Naive thymus-derived CD4-positive, alpha-beta T cell (primary cell): ENCODE results near the gene FOXJ3. TPM values are rescaled to one million over a fixed set of nuclear protein-coding genes. Genes with fewer than 3 reads are reported as not detected.
A peak's percentile ranks its signal among the peaks of the same experiment; 100 is the strongest.

Experiments used
- ATAC-seq: fragments of 150-1000 bp; cut with Tn5 transposase; 2 replicates; pipeline ENCODE4 v1.10.0; 2021; ENCODE audit warnings: mild to moderate bottlenecking, moderate library complexity
- CTCF ChIA-PET: fragments of 350-600 bp; sonication (Branson Sonifier 250); formaldehyde crosslinking; loops from one replicate; lab custom pipeline; 2021; ENCODE audit warnings: antibody characterized with exemption; lab: Charles Lee
- POLR2A ChIA-PET: fragments of 350-600 bp; sonication (Branson Sonifier 250); formaldehyde crosslinking; loops from one replicate; lab custom pipeline; 2021; ENCODE audit warnings: antibody characterized with exemption, inconsistent platforms; lab: Charles Lee
- DNase-seq, 9 donors: peaks; one replicate each; pipeline versions ENCODE4 v3.0.0 to v3.0.0-alpha.2; 2020 to 2022; ENCODE audit warnings: mixed read lengths in 1 of 9
- H3K27ac ChIP-seq: one replicate; pipeline ENCODE4 v1.7.0; 2013; ENCODE audit warnings: mild to moderate bottlenecking, low read depth, low read length, moderate library complexity
- H3K27me3 ChIP-seq, 2 donors: one replicate each; pipeline ENCODE4 v1.7.0; 2013; ENCODE audit warnings: low read length in 2 of 2, mild to moderate bottlenecking in 2 of 2, moderate library complexity in 2 of 2; ENCODE audit not compliant: control insufficient read depth in 2 of 2, insufficient read depth in 2 of 2
- H3K36me3 ChIP-seq, 3 experiments: 1 replicate in 2 of 3; 2 replicates in 1 of 3; pipeline ENCODE4 v1.7.0; 2013; ENCODE audit warnings: low read length in 3 of 3, mild to moderate bottlenecking in 3 of 3, moderate library complexity in 1 of 3; ENCODE audit not compliant: insufficient read depth in 3 of 3, control insufficient read depth in 2 of 3
- H3K4me1 ChIP-seq, 2 donors: one replicate each; pipeline ENCODE4 v1.7.0; 2013; ENCODE audit warnings: low read length in 2 of 2, mild to moderate bottlenecking in 2 of 2, moderate library complexity in 1 of 2; ENCODE audit not compliant: control insufficient read depth in 2 of 2, insufficient read depth in 2 of 2
- H3K4me3 ChIP-seq: 2 replicates; pipeline ENCODE4 v1.7.0; 2013; ENCODE audit warnings: mild to moderate bottlenecking, low read length
- H3K9me3 ChIP-seq, 3 experiments: 1 replicate in 2 of 3; 2 replicates in 1 of 3; pipeline ENCODE4 v1.7.0; 2013; ENCODE audit warnings: low read length in 3 of 3; ENCODE audit not compliant: control insufficient read depth in 2 of 3
- H3K27ac Mint-ChIP-seq, 9 donors: one replicate each; pipeline ENCODE4 v1.8.0; 2020 to 2022; ENCODE audit warnings: mixed read lengths in 9 of 9, mild to moderate bottlenecking in 8 of 9, moderate library complexity in 5 of 9, inconsistent platforms in 2 of 9
- H3K27me3 Mint-ChIP-seq, 5 donors: one replicate each; pipeline ENCODE4 v1.8.0; 2021 to 2022; ENCODE audit warnings: mixed read lengths in 5 of 5, mild to moderate bottlenecking in 1 of 5
- H3K36me3 Mint-ChIP-seq, 5 donors: one replicate each; pipeline ENCODE4 v1.8.0; 2020 to 2022; ENCODE audit warnings: mixed read lengths in 5 of 5, mild to moderate bottlenecking in 3 of 5, inconsistent platforms in 1 of 5
- H3K4me1 Mint-ChIP-seq, 7 donors: one replicate each; pipeline ENCODE4 v1.8.0; 2020 to 2022; ENCODE audit warnings: mixed read lengths in 7 of 7, mild to moderate bottlenecking in 3 of 7, inconsistent platforms in 1 of 7
- H3K4me3 Mint-ChIP-seq, 10 donors: one replicate each; pipeline ENCODE4 v1.8.0; 2020 to 2022; ENCODE audit warnings: mild to moderate bottlenecking in 10 of 10, mixed read lengths in 10 of 10, moderate library complexity in 6 of 10, inconsistent platforms in 2 of 10
- H3K9me3 Mint-ChIP-seq, 11 donors: one replicate each; pipeline ENCODE4 v1.8.0; 2020 to 2022; ENCODE audit warnings: mixed read lengths in 11 of 11, mild to moderate bottlenecking in 4 of 11, inconsistent platforms in 1 of 11, moderate library complexity in 1 of 11
- intact Hi-C, 2 donors: fragments of 100-400 bp; cut with micrococcal nuclease; formaldehyde crosslinking; loops; one replicate each; pipeline ENCODE4 v1.15.1; 2023
- polyA plus RNA-seq, 2 donors: library from polyadenylated mRNA; unstranded; fragments of 300-500 nt; fragmentation: Illumina TruSeq; gene quantifications; one replicate each; pipeline ENCODE4 v1.2.3, GENCODE V29; 2021
- total RNA-seq, 6 experiments: library from RNA in 5 of 6; stranded (reverse) in 5 of 6; gene quantifications; 1 replicate in 5 of 6; 2 replicates in 1 of 6; pipeline ENCODE4 v1.2.3 and lab custom pipeline; 2021 to 2026

The FOXJ3 gene
- total RNA-seq, result 10 to 100 TPM; 59.5 to 93.3 (median 76.5) TPM
- 10 to 100 TPM; 38.9 to 41.6 TPM for polyA plus RNA-seq
- total RNA-seq (lab: John Stamatoyannopoulos, UW), result 92.5 reads per million, percentile 83 among the genes with 10 or more reads in this experiment

DNA sequence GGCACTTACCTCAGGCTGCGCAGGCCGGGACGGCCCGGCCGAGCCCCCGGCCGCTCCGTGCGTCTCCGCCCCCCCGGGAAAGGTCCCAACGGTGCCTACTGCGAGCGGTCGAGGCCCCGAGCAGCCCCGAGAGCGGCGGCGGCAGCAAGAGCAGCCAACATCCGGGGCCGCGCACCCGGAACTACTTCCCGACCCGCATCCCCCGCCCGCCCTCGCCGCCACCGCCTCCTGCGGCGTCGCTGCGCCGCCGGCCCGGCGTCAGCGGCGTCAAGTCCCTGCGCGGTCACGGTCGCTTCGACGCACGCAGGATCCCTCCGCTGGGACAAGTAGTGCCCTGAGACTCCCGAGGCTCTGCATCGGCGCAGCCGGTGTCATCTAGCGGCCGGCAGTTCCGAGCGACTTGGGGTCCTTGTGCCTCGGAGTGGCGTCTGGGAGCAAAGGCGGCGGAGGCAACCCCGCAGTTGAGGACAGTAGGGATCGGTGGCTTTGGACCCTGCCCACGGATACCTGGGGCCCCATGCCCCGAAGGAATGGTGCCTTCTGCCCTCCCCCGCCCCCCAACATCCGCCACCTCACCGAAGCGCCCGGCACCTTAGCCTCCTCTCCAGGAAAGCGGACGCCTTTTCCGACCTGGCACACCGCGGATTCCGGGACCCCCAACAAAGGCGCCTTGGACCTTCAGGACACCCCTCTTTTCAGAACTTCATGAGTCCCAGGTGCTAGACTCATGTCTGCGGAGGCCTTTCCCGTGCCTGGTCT is at the start of gene FOXJ3:
FOXJ3 (minus strand) TSS at position 186 of the 759 bp plus-strand sequence. CDS start 24,142 bp downstream, outside the sequence.
- Mint-ChIP-seq H3K36me3 (peaks cover 0 to 6% (median 0%) of the 10 kb centered on the region in 5 donors), H3K27ac (peak within 1 kb of the TSS; percentile 83 to 97 (median 92)), H3K27me3 (peaks cover 0 to 3% (median 0%) of the 10 kb centered on the region in 5 donors), H3K4me3 (peak within 1 kb of the TSS; percentile 84 to 96 (median 94)), H3K9me3 (peaks cover 0 to 7% (median 0%) of the 10 kb centered on the region in 11 donors), H3K4me1 (peaks cover 42 to 65% (median 56%) of the 10 kb centered on the region in 7 donors)
- ChIA-PET CTCF (no interaction called here), POLR2A (interaction anchor here (1.4 to 2.0 kb wide), 4 partner anchors 10 to 122 kb away, joined by 4 to 8 read pairs (median 7); partner anchors contain the start of gene PPCS)
- peak within 1 kb of the TSS; percentile 90 for H3K27ac ChIP-seq
- no peaks in the 10 kb centered on the region for H3K27me3 ChIP-seq
- intact Hi-C loops, result loop anchor here (1.0 to 5.0 kb wide), 19 partner anchors 14 to 837 kb away; partner anchors contain the start of genes C1orf50 (in 2 of the 2), P3H1 (in 2 of the 2), PPCS (in 2 of the 2) and PPIH (in 2 of the 2)
- peak within 1 kb of the TSS; percentile 94 for H3K4me3 ChIP-seq
- peak; percentile 96 for ATAC-seq
- DNase-seq, result peak; percentile 83 to 93 (median 91)
- peaks cover 16 to 19% of the 10 kb centered on the region in 2 donors for H3K4me1 ChIP-seq
- H3K36me3 ChIP-seq, result peaks cover 0 to 8% (median 0%) of the 10 kb centered on the region in 3 experiments
- H3K9me3 ChIP-seq, result no peaks in the 10 kb centered on the region

DNA sequence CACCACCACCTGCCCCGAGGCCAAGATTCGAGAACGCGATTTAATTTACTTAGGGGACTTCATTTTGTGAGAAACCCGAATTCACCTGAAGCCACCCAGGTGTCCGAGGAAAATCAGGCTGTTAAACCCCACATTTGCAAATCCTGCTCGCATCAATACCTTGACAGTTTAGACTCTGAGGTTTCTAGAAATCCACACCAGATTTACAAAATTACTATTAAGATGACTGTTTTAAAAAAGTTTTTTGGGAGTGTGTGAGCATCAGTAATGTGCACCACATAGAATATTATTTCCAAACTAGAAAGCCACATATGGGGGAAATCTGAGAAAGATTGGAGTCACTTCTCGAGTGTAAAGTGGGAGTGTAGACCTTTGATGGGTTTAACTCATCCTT is 46.2 kb upstream of the FOXJ3 start:
- Histone ChIP-seq H3K4me3 (peak overlapping the region; percentile 33), H3K27me3 (peaks cover 0 to 14% of the 10 kb centered on the region in 2 donors), H3K9me3 (no peaks in the 10 kb centered on the region), H3K4me1 (no peaks in the 10 kb centered on the region), H3K36me3 (no peaks in the 10 kb centered on the region), H3K27ac (no peak overlapping the region)
- H3K27me3 Mint-ChIP-seq, result peaks cover 23 to 53% (median 43%) of the 10 kb centered on the region in 5 donors
- H3K4me1 Mint-ChIP-seq, result peaks cover 0 to 15% (median 7%) of the 10 kb centered on the region in 7 donors
- no peaks in the 10 kb centered on the region for H3K9me3 Mint-ChIP-seq
- CTCF ChIA-PET, result interaction anchor here (0.7 kb wide), 1 partner anchor 16 kb away, joined by 3 read pairs; no protein-coding TSS in a partner anchor
- DNase-seq, result no peak
- no peak for ATAC-seq
- peak overlapping the region; percentile 61 to 84 (median 72) for H3K4me3 Mint-ChIP-seq
- POLR2A ChIA-PET, result interaction anchor here (0.9 kb wide), 1 partner anchor 66 kb away, joined by 3 read pairs; no protein-coding TSS in a partner anchor
- intact Hi-C loops, result loop anchor here in 1 of 2 donors (2.0 to 5.0 kb wide), 2 partner anchors 46 to 76 kb away; partner anchors contain the start of genes FOXJ3, PPCS and ZMYND12
- H3K36me3 Mint-ChIP-seq, result no peaks in the 10 kb centered on the region
- no peak overlapping the region for H3K27ac Mint-ChIP-seq

DNA sequence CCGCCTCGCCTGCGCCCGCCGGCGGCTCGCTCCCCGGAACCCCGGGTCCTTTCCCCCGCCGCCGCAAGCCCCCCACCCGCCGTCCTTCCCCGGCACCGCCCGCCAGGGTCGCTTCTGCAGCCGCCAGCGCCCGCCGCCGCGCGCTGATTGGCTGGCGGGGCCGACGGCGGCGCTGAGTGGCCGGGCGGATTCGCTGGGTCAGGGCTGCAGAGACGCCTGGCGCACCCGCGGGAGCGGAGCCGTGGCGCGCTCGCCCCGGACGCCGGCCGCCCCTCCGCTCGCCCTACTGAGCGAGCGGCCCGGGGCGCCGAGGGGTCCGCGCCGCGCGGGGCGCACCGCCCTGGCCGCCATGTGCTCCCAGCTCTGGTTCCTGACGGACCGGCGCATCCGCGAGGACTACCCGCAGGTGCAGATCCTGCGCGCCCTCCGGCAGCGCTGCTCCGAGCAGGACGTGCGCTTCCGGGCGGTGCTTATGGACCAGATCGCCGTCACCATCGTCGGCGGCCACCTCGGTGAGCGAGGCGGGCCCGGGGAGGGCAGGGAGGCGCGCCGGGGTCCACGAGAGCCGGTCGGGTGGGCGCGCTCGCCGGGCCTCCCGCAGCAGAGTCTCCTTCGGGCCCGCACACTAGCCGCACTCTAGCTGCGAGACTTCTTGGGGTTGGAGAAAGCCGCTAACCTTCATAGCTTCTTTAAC is 45.7 kb upstream of the FOXJ3 start, which contains the start of gene RIMKLA:
RIMKLA (plus strand) TSS at position 207 of the 694 bp plus-strand sequence; CDS start at position 350, 143 bp downstream.
- ChIA-PET POLR2A (no interaction called here), CTCF (interaction anchor here (0.7 kb wide), 1 partner anchor 15 kb away, joined by 3 read pairs; no protein-coding TSS in a partner anchor)
- no peaks in the 10 kb centered on the region for H3K9me3 Mint-ChIP-seq
- H3K4me3 Mint-ChIP-seq, result peak within 1 kb of the TSS; percentile 77 to 85 (median 82)
- H3K4me1 ChIP-seq, result no peaks in the 10 kb centered on the region
- H3K36me3 Mint-ChIP-seq, result no peaks in the 10 kb centered on the region
- DNase-seq, result peak in 8 of 9 donors; percentile 8 to 70 (median 16)
- intact Hi-C loops, result loop anchor here in 1 of 2 donors (2.0 to 5.0 kb wide), 2 partner anchors 46 to 77 kb away; partner anchors contain the start of genes FOXJ3, PPCS and ZMYND12
- H3K36me3 ChIP-seq, result no peaks in the 10 kb centered on the region
- H3K27ac ChIP-seq, result no peak within 1 kb of the TSS
- H3K9me3 ChIP-seq, result no peaks in the 10 kb centered on the region
- peak within 1 kb of the TSS in 1 of 9 donors; percentile 22 for H3K27ac Mint-ChIP-seq
- H3K27me3 Mint-ChIP-seq, result peaks cover 23 to 50% (median 43%) of the 10 kb centered on the region in 5 donors
- peaks cover 0 to 15% (median 7%) of the 10 kb centered on the region in 7 donors for H3K4me1 Mint-ChIP-seq
- H3K27me3 ChIP-seq, result peaks cover 0 to 14% of the 10 kb centered on the region in 2 donors
- peak; percentile 81 for ATAC-seq
- H3K4me3 ChIP-seq, result peak within 1 kb of the TSS; percentile 33

DNA sequence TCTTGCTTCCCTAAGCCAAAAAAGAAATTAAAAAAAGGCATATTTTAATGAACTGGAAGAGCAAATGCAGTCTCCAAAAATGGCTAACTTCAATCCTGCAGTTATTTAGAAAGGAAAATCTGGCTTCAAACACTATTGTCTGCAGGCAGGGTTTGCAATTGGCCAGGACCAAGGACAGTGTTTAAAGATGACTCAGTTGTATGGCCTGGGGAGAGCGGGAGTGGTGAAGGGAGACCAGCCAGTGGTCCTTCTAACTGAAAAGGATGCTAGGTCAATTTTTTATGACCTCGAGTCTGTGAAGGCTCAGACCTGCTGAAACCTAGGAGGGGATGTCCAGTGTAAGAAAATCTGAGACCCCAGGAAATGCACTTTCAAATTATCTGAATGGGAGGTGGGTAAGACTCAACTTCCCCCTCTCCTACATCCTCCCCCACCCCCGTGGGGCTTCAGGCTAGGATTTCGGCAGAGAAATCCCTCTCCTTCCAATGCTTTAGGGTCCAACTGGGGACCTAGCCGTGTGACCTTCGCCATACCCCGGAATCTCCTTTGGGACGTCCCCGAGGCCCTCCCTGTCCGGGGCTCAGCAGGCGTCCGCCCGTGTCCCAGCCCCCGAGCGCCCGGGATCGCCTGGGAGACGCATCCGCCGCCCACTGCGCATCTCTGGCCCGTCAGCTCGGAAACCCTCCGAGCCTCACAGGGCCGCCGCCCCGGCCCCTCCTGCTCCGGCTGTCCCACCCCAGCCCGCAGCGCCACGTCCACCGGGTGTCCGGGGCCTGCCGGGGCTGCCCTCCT is 45.0 kb upstream of the FOXJ3 start:
- DNase-seq (peak in 1 of 9 donors; percentile 5), ATAC-seq (peak; percentile 16)
- H3K4me1 Mint-ChIP-seq, result peaks cover 0 to 15% (median 7%) of the 10 kb centered on the region in 7 donors
- no peaks in the 10 kb centered on the region for H3K36me3 ChIP-seq
- peak overlapping the region in 1 of 9 donors; percentile 22 for H3K27ac Mint-ChIP-seq
- ChIA-PET POLR2A (no interaction called here), CTCF (no interaction called here)
- peaks cover 21 to 46% (median 41%) of the 10 kb centered on the region in 5 donors for H3K27me3 Mint-ChIP-seq
- no peaks in the 10 kb centered on the region for H3K9me3 ChIP-seq
- no peaks in the 10 kb centered on the region for H3K36me3 Mint-ChIP-seq
- H3K4me1 ChIP-seq, result no peaks in the 10 kb centered on the region
- peaks cover 0 to 14% of the 10 kb centered on the region in 2 donors for H3K27me3 ChIP-seq
- intact Hi-C loops, result loop anchor here in 1 of 2 donors (2.0 to 5.0 kb wide), 2 partner anchors 45 to 77 kb away; partner anchors contain the start of genes FOXJ3, PPCS and ZMYND12
- no peak overlapping the region for H3K4me3 ChIP-seq
- H3K27ac ChIP-seq, result no peak overlapping the region
- H3K4me3 Mint-ChIP-seq, result peak overlapping the region; percentile 67 to 85 (median 82)
- no peaks in the 10 kb centered on the region for H3K9me3 Mint-ChIP-seq

DNA sequence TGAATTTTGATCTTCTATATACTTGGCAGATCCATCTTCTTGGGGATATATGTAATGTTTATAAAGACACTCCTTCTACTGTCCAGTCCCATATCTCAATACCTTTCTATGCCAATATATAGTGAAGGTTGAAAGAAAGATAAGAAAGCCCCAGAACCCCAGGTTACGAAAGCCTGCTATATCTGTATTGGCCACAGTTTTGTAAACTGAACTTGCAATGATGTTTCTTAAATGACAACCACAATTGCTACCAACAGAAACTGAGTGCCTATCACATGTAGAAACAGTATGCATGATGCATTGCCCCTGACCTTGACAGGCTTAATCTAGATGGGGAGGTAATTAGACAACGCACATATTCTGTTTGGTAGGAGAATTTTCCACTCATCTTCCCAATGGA is 37.8 kb upstream of the FOXJ3 start:
- ChIA-PET CTCF (no interaction called here), POLR2A (no interaction called here)
- H3K4me3 Mint-ChIP-seq, result no peak overlapping the region
- H3K9me3 Mint-ChIP-seq, result no peaks in the 10 kb centered on the region
- Histone ChIP-seq H3K36me3 (no peaks in the 10 kb centered on the region), H3K27ac (no peak overlapping the region), H3K9me3 (no peaks in the 10 kb centered on the region), H3K4me3 (no peak overlapping the region), H3K4me1 (no peaks in the 10 kb centered on the region), H3K27me3 (no peaks in the 10 kb centered on the region)
- DNase-seq (no peak), ATAC-seq (no peak)
- H3K27ac Mint-ChIP-seq, result no peak overlapping the region
- H3K36me3 Mint-ChIP-seq, result no peaks in the 10 kb centered on the region
- peaks cover 9 to 41% (median 25%) of the 10 kb centered on the region in 5 donors for H3K27me3 Mint-ChIP-seq
- H3K4me1 Mint-ChIP-seq, result no peaks in the 10 kb centered on the region
- intact Hi-C loops, result no loop called here
